ENCODE data around the gene CADPS2. TPM values are rescaled to one million over a fixed set of nuclear protein-coding genes. Genes with fewer than 3 reads are reported as not detected.

Gene CADPS2
- polyA plus RNA-seq, 1 donor (not counting 4 experiments of a cell fraction or from before 2014, with no cell fraction given), result 0.35 TPM

DNA sequence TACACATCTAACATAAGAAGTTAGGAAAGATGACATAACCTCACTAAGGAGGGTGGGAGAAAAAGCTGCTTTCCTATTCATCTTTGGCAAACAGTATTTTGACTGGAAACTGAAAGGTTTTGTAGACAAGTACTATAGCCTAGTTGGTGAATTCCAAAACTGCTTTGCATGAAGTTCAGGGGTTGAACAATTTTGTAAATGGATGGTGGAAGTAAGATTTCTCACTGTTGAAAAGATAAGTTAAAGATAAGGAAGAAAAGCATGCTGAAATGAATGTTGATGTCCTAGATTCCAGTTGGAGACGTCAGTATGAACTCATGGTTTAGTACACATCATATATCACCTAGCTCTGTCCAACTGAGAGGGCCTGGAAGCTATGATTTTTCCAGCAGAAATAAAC lies 422.6 kb downstream of the CADPS2 start:
- no peaks in the 10 kb centered on the region for H4K20me1 ChIP-seq (ENCODE audit: control insufficient read depth, extremely low read depth, insufficient read depth, low read length)
- no peak overlapping the region for H3K27ac ChIP-seq (ENCODE audit: control insufficient read depth, insufficient read depth, low read length)
- no peak overlapping the region for H3K4me3 ChIP-seq (ENCODE audit: control insufficient read depth in 2 of 3, extremely low read depth in 1 of 3, insufficient read depth in 2 of 3, low read depth in 1 of 3, low read length in 3 of 3)
- no peak overlapping the region for H3K9ac ChIP-seq (ENCODE audit: control insufficient read depth, extremely low read depth, insufficient read depth, low read length)
- H3K27me3 ChIP-seq (ENCODE audit: control insufficient read depth, extremely low read depth, insufficient read depth, low read length), result no peaks in the 10 kb centered on the region
- H3K4me2 ChIP-seq (ENCODE audit: control insufficient read depth, extremely low read depth, insufficient read depth, low read depth, low read length), result no peak overlapping the region
- no peaks in the 10 kb centered on the region for H3K36me3 ChIP-seq (ENCODE audit: control insufficient read depth in 2 of 2, extremely low read depth in 1 of 2, insufficient read depth in 2 of 2, low read length in 2 of 2)
- H2AFZ ChIP-seq (ENCODE audit: control insufficient read depth, low read length), result no peak overlapping the region
- no peaks in the 10 kb centered on the region for H3K9me3 ChIP-seq (ENCODE audit: control insufficient read depth, low read depth, low read length)
- H3K79me2 ChIP-seq (ENCODE audit: control insufficient read depth, insufficient read depth, low read length), result no peaks in the 10 kb centered on the region
- H3K4me1 ChIP-seq (ENCODE audit: control insufficient read depth, extremely low read depth, insufficient read depth, low read length), result no peaks in the 10 kb centered on the region
- dilution Hi-C loops (cut with MboI; ENCODE audit: extremely low pct_ligation_motif_present, low sequenced_read_pairs), result no loop called here
- FAIRE-seq, result no peak
- H3K9me1 ChIP-seq (ENCODE audit: control insufficient read depth, extremely low read depth, insufficient read depth, low read length), result no peaks in the 10 kb centered on the region
- TF ChIP-seq EZH2 (IDR thresholded peaks at IDR 0.05; ENCODE audit: low read length) (no peak), CTCF (optimal IDR thresholded peaks at IDR 0.05 in 1 of 3, IDR thresholded peaks at IDR 0.05 in 1 of 3, conservative IDR thresholded peaks at IDR 0.05 in 1 of 3; ENCODE audit: extremely low read depth in 1 of 3, insufficient read depth in 2 of 3, low read length in 3 of 3) (no peak)
- DNase-seq (ENCODE audit: low read depth, low spot score), result no peak

DNA sequence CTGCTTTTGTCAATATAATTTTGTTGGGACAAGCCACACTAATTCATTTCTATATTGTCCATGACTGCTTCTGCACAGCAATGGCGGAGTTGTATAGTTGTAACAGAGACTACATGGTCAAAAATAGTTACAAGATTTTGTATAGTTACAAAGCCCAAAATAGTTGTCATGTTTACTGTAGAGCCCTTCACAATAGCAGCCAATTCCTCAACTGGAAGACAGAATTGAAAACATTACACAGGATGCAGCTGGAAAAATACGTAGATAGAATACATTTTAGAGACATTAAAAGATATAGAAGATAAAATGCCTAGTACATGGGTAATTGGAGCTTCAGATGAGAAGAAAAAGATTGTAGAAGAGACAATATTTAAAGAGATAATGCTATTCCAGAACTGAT lies 425.3 kb downstream of the CADPS2 start:
- Histone ChIP-seq H3K4me1 (ENCODE audit: control insufficient read depth, extremely low read depth, insufficient read depth, low read length) (no peaks in the 10 kb centered on the region), H3K9me1 (ENCODE audit: control insufficient read depth, extremely low read depth, insufficient read depth, low read length) (no peaks in the 10 kb centered on the region), H4K20me1 (ENCODE audit: control insufficient read depth, extremely low read depth, insufficient read depth, low read length) (no peaks in the 10 kb centered on the region), H2AFZ (ENCODE audit: control insufficient read depth, low read length) (no peak overlapping the region), H3K27ac (ENCODE audit: control insufficient read depth, insufficient read depth, low read length) (no peak overlapping the region), H3K9me3 (ENCODE audit: control insufficient read depth, low read depth, low read length) (no peaks in the 10 kb centered on the region), H3K4me3 (ENCODE audit: control insufficient read depth in 2 of 3, extremely low read depth in 1 of 3, insufficient read depth in 2 of 3, low read depth in 1 of 3, low read length in 3 of 3) (no peak overlapping the region), H3K9ac (ENCODE audit: control insufficient read depth, extremely low read depth, insufficient read depth, low read length) (no peak overlapping the region), H3K79me2 (ENCODE audit: control insufficient read depth, insufficient read depth, low read length) (no peaks in the 10 kb centered on the region), H3K36me3 (ENCODE audit: control insufficient read depth in 2 of 2, extremely low read depth in 1 of 2, insufficient read depth in 2 of 2, low read length in 2 of 2) (no peaks in the 10 kb centered on the region), H3K4me2 (ENCODE audit: control insufficient read depth, extremely low read depth, insufficient read depth, low read depth, low read length) (no peak overlapping the region), H3K27me3 (ENCODE audit: control insufficient read depth, extremely low read depth, insufficient read depth, low read length) (no peaks in the 10 kb centered on the region)
- dilution Hi-C loops (cut with MboI; ENCODE audit: extremely low pct_ligation_motif_present, low sequenced_read_pairs), result no loop called here
- TF ChIP-seq CTCF (optimal IDR thresholded peaks at IDR 0.05 in 1 of 3, IDR thresholded peaks at IDR 0.05 in 1 of 3, conservative IDR thresholded peaks at IDR 0.05 in 1 of 3; ENCODE audit: extremely low read depth in 1 of 3, insufficient read depth in 2 of 3, low read length in 3 of 3) (no peak), EZH2 (IDR thresholded peaks at IDR 0.05; ENCODE audit: low read length) (no peak)
- DNase-seq (ENCODE audit: low read depth, low spot score) (no peak), FAIRE-seq (no peak)

Measured in keratinocyte (primary cell).